Measurements from ENCODE around the gene LAMTOR4.

The LAMTOR4 gene

DNA sequence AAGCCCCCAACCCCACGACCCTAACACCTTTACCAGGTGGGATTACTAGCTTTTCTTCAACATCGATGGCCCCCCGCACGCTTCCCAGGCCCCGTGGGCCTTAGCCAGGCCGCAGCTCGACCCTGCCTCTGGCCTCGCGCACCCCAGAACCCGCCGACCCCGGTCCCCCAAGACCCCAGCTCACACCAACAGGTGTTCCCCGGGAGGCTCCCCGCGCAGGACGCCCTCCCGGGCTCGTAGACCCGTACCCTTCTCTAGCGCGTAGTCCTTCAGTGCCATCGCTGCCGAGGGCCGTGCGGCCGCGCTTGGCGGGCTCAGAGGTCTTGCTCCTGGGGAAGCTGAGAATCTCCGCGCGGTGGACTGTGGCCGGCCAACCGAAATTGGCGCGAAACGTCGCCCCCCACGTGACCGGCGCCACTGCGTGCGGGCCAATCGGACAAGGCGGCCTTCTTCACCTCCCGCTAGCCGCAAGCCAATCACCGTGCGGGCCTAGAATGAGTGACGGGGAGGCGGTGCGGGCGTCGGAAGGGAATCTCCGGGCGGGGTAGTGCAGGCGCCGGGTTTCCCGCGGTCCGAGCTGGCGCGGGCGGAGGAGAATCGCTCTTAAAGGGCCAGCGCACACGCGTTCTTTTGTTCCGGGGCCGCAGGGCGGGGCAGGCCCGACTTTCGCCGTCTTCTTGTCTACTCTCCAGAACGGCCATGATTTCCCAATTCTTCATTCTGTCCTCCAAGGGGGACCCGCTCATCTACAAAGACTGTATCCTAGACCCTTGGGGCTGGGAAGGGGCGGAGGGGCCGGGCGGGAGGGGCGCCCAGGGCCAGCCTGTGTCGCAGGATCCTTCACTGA, 47.5 kb upstream of the LAMTOR4 start, which contains the start of the genes AP4M1 and MCM7:
AP4M1 (plus strand) TSS at position 628 of the 847 bp plus-strand sequence; CDS start at position 700, 72 bp downstream.
MCM7 (minus strand) TSS at position 382 of the 847 bp plus-strand sequence; CDS start at position 279, 103 bp downstream.
- no peaks in the 10 kb centered on the region for H3K9me2 ChIP-seq (replicated peaks; ENCODE audit: control insufficient read depth, low read length)
- H3K36me3 ChIP-seq (ENCODE audit: control insufficient read depth, low read length): peaks cover 76% of the 10 kb centered on the region
- peak within 1 kb of the TSS; percentile 92 for H3K4me2 ChIP-seq (ENCODE audit: low read length)
- peaks cover 57% of the 10 kb centered on the region for H3K79me2 ChIP-seq (ENCODE audit: control insufficient read depth, low read length)
- H3K4me3 ChIP-seq (ENCODE audit: low read length): peak within 1 kb of the TSS; percentile 99
- H3K27me3 ChIP-seq (ENCODE audit: control insufficient read depth, low read length): no peaks in the 10 kb centered on the region
- H3K27ac ChIP-seq (ENCODE audit: low read depth, low read length): peak within 1 kb of the TSS; percentile 97
- no peak for TF ChIP-seq EZH2phosphoT487 (IDR thresholded peaks at IDR 0.05; ENCODE audit: borderline replicate concordance, low read length)
- TF ChIP-seq, protein P1, sequence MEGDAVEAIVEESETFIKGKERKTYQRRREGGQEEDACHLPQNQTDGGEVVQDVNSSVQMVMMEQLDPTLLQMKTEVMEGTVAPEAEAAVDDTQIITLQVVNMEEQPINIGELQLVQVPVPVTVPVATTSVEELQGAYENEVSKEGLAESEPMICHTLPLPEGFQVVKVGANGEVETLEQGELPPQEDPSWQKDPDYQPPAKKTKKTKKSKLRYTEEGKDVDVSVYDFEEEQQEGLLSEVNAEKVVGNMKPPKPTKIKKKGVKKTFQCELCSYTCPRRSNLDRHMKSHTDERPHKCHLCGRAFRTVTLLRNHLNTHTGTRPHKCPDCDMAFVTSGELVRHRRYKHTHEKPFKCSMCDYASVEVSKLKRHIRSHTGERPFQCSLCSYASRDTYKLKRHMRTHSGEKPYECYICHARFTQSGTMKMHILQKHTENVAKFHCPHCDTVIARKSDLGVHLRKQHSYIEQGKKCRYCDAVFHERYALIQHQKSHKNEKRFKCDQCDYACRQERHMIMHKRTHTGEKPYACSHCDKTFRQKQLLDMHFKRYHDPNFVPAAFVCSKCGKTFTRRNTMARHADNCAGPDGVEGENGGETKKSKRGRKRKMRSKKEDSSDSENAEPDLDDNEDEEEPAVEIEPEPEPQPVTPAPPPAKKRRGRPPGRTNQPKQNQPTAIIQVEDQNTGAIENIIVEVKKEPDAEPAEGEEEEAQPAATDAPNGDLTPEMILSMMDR (IDR thresholded peaks at IDR 0.05; ENCODE audit: low read depth, low read length, poor library complexity, severe bottlenecking): no peak
- H3K4me1 ChIP-seq (ENCODE audit: control insufficient read depth, low read length): peaks cover 28% of the 10 kb centered on the region
- no peaks in the 10 kb centered on the region for H3K9me3 ChIP-seq (ENCODE audit: control insufficient read depth, insufficient read depth, low read length)
- H4K20me1 ChIP-seq (ENCODE audit: control insufficient read depth, insufficient read depth, low read depth, low read length): peaks cover 29% of the 10 kb centered on the region
- peaks cover 38% of the 10 kb centered on the region for H3F3A ChIP-seq (ENCODE audit: control insufficient read depth, insufficient read depth)

GRCh38 chr7:100102950-100103840, 45.5 kb upstream of the LAMTOR4 start:
- H3K4me3 ChIP-seq (ENCODE audit: low read length): peak overlapping the region; percentile 99
- peaks cover 44% of the 10 kb centered on the region for H3K79me2 ChIP-seq (ENCODE audit: control insufficient read depth, low read length)
- no peak for TF ChIP-seq EZH2phosphoT487 (IDR thresholded peaks at IDR 0.05; ENCODE audit: borderline replicate concordance, low read length)
- TF ChIP-seq, protein P1 (IDR thresholded peaks at IDR 0.05; ENCODE audit: low read depth, low read length, poor library complexity, severe bottlenecking): no peak
- H3K9me3 ChIP-seq (ENCODE audit: control insufficient read depth, insufficient read depth, low read length): no peaks in the 10 kb centered on the region
- H3K36me3 ChIP-seq (ENCODE audit: control insufficient read depth, low read length): peaks cover 75% of the 10 kb centered on the region
- no peaks in the 10 kb centered on the region for H3K27me3 ChIP-seq (ENCODE audit: control insufficient read depth, low read length)
- H3K4me1 ChIP-seq (ENCODE audit: control insufficient read depth, low read length): peaks cover 28% of the 10 kb centered on the region
- no peaks in the 10 kb centered on the region for H3K9me2 ChIP-seq (replicated peaks; ENCODE audit: control insufficient read depth, low read length)
- peaks cover 20% of the 10 kb centered on the region for H4K20me1 ChIP-seq (ENCODE audit: control insufficient read depth, insufficient read depth, low read depth, low read length)
- peak overlapping the region; percentile 92 for H3K4me2 ChIP-seq (ENCODE audit: low read length)
- H3F3A ChIP-seq (ENCODE audit: control insufficient read depth, insufficient read depth): peaks cover 23% of the 10 kb centered on the region
- H3K27ac ChIP-seq (ENCODE audit: low read depth, low read length): no peak overlapping the region

DNA sequence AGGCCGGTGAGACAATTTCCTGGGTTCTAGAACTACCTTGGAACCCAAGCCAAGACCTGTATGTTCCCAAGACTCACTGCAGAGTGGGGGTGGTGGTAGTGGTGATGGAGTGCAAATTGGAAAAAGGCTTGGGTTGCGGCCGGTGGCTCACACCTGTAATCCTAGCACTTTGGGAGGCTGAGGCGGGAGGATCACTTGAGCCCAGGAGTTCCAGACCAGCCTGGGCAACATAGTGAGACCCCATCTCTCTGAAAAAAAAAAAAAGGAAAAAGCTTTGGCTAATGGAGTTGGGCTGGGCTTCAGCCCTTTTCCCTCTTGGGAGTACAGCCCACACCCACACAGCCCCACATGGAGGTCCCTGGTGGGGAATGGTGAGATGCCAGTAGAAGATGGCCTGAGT, 43.2 kb upstream of the LAMTOR4 start:
- Histone ChIP-seq H3K4me3 (ENCODE audit: low read length) (no peak overlapping the region), H4K20me1 (ENCODE audit: control insufficient read depth, insufficient read depth, low read depth, low read length) (no peaks in the 10 kb centered on the region), H3K9me3 (ENCODE audit: control insufficient read depth, insufficient read depth, low read length) (no peaks in the 10 kb centered on the region), H3K4me1 (ENCODE audit: control insufficient read depth, low read length) (peaks cover 12% of the 10 kb centered on the region), H3K27ac (ENCODE audit: low read depth, low read length) (no peak overlapping the region), H3K4me2 (ENCODE audit: low read length) (no peak overlapping the region), H3K9me2 (replicated peaks; ENCODE audit: control insufficient read depth, low read length) (no peaks in the 10 kb centered on the region), H3K79me2 (ENCODE audit: control insufficient read depth, low read length) (peaks cover 21% of the 10 kb centered on the region), H3K27me3 (ENCODE audit: control insufficient read depth, low read length) (no peaks in the 10 kb centered on the region), H3K36me3 (ENCODE audit: control insufficient read depth, low read length) (peaks cover 68% of the 10 kb centered on the region), H3F3A (ENCODE audit: control insufficient read depth, insufficient read depth) (peaks cover 3% of the 10 kb centered on the region; the same call in 1 of the 2 replicates)
- no peak for TF ChIP-seq EZH2phosphoT487 (IDR thresholded peaks at IDR 0.05; ENCODE audit: borderline replicate concordance, low read length)
- TF ChIP-seq, protein P1 (IDR thresholded peaks at IDR 0.05; ENCODE audit: low read depth, low read length, poor library complexity, severe bottlenecking): no peak
